Activated CD8-positive, alpha-beta T cell treated with anti-CD3 and anti-CD28 coated beads, Interleukin-2, amount 10 ng/mL, durations not matched to agents 7 days and 5 days (primary cell): ENCODE results near the gene LCN1. TPM values are rescaled to one million over a fixed set of nuclear protein-coding genes. Genes with fewer than 3 reads are reported as not detected.

Experiments
- ATAC-seq: fragments of 150-1000 bp; cut with Tn5 transposase; one replicate; pipeline ENCODE4 v1.10.0; 2021; ENCODE audit warnings: moderate library complexity
- CTCF ChIA-PET: fragments of 350-600 bp; sonication (Branson Sonifier 250); formaldehyde crosslinking; loops from one replicate; lab custom pipeline; 2021; ENCODE audit warnings: antibody characterized with exemption; lab: Charles Lee
- POLR2A ChIA-PET: fragments of 350-600 bp; sonication (Branson Sonifier 250); formaldehyde crosslinking; loops from one replicate; lab custom pipeline; 2021; ENCODE audit warnings: antibody characterized with exemption; lab: Charles Lee
- DNase-seq: peaks from one replicate; pipeline ENCODE4 v3.0.0-alpha.2; 2020
- H3K27ac Mint-ChIP-seq: one replicate; pipeline ENCODE4 v1.8.0; 2021; ENCODE audit warnings: mild to moderate bottlenecking, mixed read lengths
- H3K27me3 Mint-ChIP-seq: one replicate; pipeline ENCODE4 v1.8.0; 2021; ENCODE audit warnings: low read depth, mixed read lengths
- H3K36me3 Mint-ChIP-seq: one replicate; pipeline ENCODE4 v1.8.0; 2021; ENCODE audit warnings: low read depth, mixed read lengths
- H3K4me1 Mint-ChIP-seq: one replicate; pipeline ENCODE4 v1.8.0; 2021; ENCODE audit warnings: low read depth, mixed read lengths
- H3K4me3 Mint-ChIP-seq: one replicate; pipeline ENCODE4 v1.8.0; 2021; ENCODE audit warnings: mild to moderate bottlenecking, mixed read lengths
- H3K9me3 Mint-ChIP-seq: one replicate; pipeline ENCODE4 v1.8.0; 2022; ENCODE audit warnings: mixed read lengths; ENCODE audit not compliant: insufficient read depth
- total RNA-seq, 2 experiments: library from RNA; stranded (reverse); gene quantifications; one replicate each; pipeline ENCODE4 v1.2.3, GENCODE V29; 2021

Gene LCN1
- total RNA-seq, 2 experiments from 2014 or later: not detected

GRCh38 chr9:135482015-135482754 is 39.1 kb upstream of the LCN1 start:
- ChIA-PET CTCF (interaction anchor here (1.1 kb wide), 1 partner anchor 11 kb away, joined by 3 read pairs; no protein-coding TSS in a partner anchor), POLR2A (no interaction called here)
- Mint-ChIP-seq H3K27ac (no peak overlapping the region), H3K4me1 (peaks cover 3% of the 10 kb centered on the region), H3K9me3 (no peaks in the 10 kb centered on the region), H3K36me3 (peaks cover 2% of the 10 kb centered on the region), H3K4me3 (no peak overlapping the region), H3K27me3 (peaks cover 31% of the 10 kb centered on the region)
- ATAC-seq (no peak), DNase-seq (no peak)

DNA sequence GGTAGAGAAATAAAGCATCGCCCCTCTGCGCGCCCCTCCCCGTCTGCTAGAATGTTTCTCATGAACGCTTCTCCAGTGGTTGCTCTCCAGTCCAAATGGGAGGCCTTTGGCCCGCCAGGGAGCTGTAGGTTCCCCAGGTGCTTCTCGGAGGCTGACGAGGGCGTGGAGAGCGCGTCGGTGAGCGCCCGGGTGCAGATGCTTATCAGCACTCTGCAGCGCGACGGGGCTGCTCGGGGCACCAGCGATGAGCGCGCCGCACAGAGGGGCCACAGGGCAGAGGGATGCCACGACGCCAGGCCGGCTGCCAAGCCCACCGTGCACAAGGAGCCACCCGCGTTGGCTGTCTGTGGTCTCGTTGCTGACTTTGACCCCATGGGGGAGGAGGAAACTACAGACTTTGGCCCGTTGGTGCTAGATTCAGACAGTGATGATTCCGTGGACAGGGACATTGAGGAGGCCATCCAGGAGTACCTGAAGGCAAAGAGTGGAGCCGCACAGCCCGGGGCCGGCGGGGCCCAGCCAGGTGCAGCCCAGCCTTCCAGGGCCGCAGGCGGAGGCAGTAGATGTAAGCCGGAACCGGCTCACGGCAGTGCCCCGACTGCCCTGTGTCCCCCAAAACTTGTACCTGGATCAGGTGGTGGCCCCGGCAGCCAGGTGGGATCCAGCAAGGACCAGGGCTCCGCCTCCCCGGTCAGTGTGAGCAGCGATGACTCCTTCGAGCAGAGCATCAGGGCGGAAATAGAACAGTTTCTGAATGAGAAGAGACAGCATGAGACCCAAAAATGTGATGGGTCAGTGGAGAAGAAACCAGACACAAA is 36.6 kb upstream of the LCN1 start:
- Mint-ChIP-seq H3K9me3 (no peaks in the 10 kb centered on the region), H3K4me3 (no peak overlapping the region), H3K36me3 (no peaks in the 10 kb centered on the region), H3K4me1 (no peaks in the 10 kb centered on the region), H3K27me3 (peaks cover 16% of the 10 kb centered on the region), H3K27ac (no peak overlapping the region)
- ATAC-seq (no peak), DNase-seq (no peak)
- POLR2A ChIA-PET: no interaction called here
- CTCF ChIA-PET: no interaction called here

GRCh38 chr9:135485385-135485784 is 35.9 kb upstream of the LCN1 start:
- ATAC-seq (no peak), DNase-seq (no peak)
- Mint-ChIP-seq H3K36me3 (no peaks in the 10 kb centered on the region), H3K27me3 (peaks cover 16% of the 10 kb centered on the region), H3K27ac (no peak overlapping the region), H3K4me3 (no peak overlapping the region), H3K4me1 (no peaks in the 10 kb centered on the region), H3K9me3 (no peaks in the 10 kb centered on the region)
- ChIA-PET CTCF (no interaction called here), POLR2A (no interaction called here)

- CTCF ChIA-PET: no interaction called here
- Mint-ChIP-seq H3K27ac (no peak overlapping the region), H3K9me3 (no peaks in the 10 kb centered on the region), H3K4me3 (no peak overlapping the region), H3K36me3 (no peaks in the 10 kb centered on the region), H3K27me3 (peaks cover 14% of the 10 kb centered on the region), H3K4me1 (no peaks in the 10 kb centered on the region)
- DNase-seq: no peak
- no peak for ATAC-seq
- POLR2A ChIA-PET: no interaction called here
Measured at GRCh38 chr9:135485832-135486231, 35.4 kb upstream of the LCN1 start.

DNA sequence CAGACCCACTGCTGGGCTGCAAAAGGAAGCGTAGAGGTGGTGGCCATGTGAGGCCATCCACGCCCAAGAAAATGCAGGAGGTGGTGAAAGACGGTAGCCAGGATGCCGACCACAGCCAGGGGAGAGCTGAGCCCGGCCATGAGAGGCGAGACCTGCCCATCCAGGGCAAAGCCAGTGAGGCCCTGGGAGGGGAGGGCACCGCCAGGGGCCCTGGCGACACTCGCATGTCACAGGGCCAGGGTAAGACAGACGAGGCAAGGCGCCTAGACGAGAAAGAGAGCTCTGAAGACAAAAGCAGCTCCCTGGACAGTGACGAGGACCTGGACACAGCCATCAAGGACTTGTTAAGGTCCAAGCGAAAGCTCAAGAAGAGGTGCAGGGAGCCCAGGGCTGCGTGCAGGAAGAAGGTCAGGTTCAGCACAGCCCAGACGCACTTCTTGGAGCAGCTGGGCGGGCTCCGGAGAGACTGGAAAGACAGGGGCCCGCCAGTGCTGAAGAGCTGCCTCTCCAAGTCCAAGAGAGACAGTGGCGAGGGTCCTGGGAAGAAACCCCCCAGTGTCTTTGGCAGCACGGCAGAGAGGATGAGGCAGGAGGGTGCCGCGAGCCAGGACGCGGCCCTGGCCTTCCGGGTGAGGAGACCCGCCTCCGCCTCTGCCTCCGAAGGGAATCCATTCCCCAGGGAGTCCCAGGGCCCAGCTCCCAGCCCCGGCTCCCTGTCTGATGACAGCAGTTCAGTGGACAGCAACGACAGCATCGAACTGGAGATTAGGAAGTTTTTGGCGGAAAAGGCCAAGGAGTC is 34.8 kb upstream of the LCN1 start:
- no peak overlapping the region for H3K4me3 Mint-ChIP-seq
- H3K27me3 Mint-ChIP-seq: peaks cover 12% of the 10 kb centered on the region
- ChIA-PET POLR2A (no interaction called here), CTCF (interaction anchor here (0.9 kb wide), 1 partner anchor 18 kb away, joined by 3 read pairs; no protein-coding TSS in a partner anchor)
- DNase-seq: no peak
- H3K27ac Mint-ChIP-seq: no peak overlapping the region
- no peaks in the 10 kb centered on the region for H3K36me3 Mint-ChIP-seq
- no peaks in the 10 kb centered on the region for H3K4me1 Mint-ChIP-seq
- ATAC-seq: no peak
- H3K9me3 Mint-ChIP-seq: no peaks in the 10 kb centered on the region

DNA sequence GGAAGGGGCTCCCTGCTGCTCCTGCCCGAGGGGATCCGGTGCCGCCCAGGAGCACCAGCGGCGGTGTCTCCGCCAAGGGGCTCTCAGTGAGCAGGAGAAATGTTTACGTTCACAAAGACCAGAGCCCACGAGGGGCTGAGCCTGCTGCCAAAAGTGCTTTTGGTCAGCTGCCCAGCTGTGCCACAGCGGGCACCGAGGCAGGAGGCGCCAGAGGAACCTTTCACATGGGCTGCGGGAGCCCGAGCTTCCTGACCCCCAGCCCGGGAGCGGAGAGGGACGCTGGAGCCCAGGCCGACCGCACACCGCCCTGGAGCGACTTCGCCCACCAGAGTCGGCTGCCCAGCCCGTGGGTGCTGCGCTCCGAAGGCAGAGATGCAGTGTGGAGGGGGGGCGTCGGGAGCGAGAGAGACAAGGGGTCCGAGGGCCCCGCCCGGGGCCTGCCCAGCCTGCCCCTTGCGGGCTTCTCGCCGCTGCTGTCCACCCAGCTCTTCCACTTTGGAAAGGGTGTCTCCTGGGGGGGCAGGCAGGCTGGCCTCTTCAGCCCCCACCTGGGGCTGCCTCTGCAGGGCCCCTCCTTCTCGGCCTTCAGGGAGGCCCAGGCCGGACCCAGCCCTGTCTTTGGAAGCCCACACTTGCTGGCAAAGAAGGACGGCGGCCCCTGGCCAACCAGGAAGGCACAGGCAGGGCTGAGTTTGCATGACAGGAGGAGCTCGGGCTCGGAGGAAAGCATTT is 33.8 kb upstream of the LCN1 start:
- Mint-ChIP-seq H3K36me3 (no peaks in the 10 kb centered on the region), H3K4me1 (no peaks in the 10 kb centered on the region), H3K27me3 (peaks cover 7% of the 10 kb centered on the region), H3K4me3 (no peak overlapping the region), H3K9me3 (no peaks in the 10 kb centered on the region), H3K27ac (no peak overlapping the region)
- POLR2A ChIA-PET: no interaction called here
- CTCF ChIA-PET: no interaction called here
- DNase-seq (no peak), ATAC-seq (no peak)

DNA sequence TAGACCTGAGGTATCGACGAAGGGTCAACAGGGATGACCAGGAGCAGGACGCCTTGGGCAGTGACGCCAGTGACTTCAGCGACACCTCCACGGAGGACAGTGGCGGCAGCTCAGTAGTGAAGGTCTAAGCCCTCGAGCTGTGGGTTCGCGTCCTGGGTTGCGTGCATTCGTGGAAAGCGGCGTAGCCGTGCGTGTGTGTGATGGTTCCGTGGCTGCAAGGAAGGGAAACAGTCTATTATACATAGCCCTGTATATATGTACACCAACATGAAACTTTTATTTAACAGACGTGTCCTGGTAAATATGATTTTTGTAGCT is 33.3 kb upstream of the LCN1 start:
- Mint-ChIP-seq H3K9me3 (no peaks in the 10 kb centered on the region), H3K36me3 (no peaks in the 10 kb centered on the region), H3K4me1 (no peaks in the 10 kb centered on the region), H3K4me3 (no peak overlapping the region), H3K27ac (no peak overlapping the region), H3K27me3 (peaks cover 4% of the 10 kb centered on the region)
- no peak for DNase-seq
- ChIA-PET POLR2A (no interaction called here), CTCF (no interaction called here)
- no peak for ATAC-seq

DNA sequence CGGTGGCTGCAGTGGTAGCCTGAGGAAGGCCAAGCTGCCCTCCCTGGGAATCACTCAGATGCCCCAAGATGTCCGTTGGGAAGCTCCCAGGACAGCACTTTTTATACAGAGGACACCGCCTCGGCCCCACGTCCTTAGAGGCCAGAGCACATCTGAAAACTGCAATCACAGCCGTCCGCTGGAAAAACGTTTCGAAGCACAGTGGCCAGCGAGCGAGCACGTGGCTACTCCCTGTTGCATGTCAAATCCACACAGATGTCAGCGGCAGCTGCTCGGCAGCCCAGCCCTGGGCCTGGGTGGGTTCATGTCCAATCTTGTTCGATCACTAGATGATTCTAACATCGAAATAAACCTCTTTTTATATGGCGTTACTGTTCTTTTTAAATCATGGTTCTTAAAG is 32.7 kb upstream of the LCN1 start:
- no peaks in the 10 kb centered on the region for H3K36me3 Mint-ChIP-seq
- no peak for ATAC-seq
- no peak overlapping the region for H3K27ac Mint-ChIP-seq
- H3K4me1 Mint-ChIP-seq: no peaks in the 10 kb centered on the region
- ChIA-PET CTCF (no interaction called here), POLR2A (no interaction called here)
- no peaks in the 10 kb centered on the region for H3K9me3 Mint-ChIP-seq
- DNase-seq: no peak
- no peak overlapping the region for H3K4me3 Mint-ChIP-seq
- H3K27me3 Mint-ChIP-seq: no peaks in the 10 kb centered on the region

DNA sequence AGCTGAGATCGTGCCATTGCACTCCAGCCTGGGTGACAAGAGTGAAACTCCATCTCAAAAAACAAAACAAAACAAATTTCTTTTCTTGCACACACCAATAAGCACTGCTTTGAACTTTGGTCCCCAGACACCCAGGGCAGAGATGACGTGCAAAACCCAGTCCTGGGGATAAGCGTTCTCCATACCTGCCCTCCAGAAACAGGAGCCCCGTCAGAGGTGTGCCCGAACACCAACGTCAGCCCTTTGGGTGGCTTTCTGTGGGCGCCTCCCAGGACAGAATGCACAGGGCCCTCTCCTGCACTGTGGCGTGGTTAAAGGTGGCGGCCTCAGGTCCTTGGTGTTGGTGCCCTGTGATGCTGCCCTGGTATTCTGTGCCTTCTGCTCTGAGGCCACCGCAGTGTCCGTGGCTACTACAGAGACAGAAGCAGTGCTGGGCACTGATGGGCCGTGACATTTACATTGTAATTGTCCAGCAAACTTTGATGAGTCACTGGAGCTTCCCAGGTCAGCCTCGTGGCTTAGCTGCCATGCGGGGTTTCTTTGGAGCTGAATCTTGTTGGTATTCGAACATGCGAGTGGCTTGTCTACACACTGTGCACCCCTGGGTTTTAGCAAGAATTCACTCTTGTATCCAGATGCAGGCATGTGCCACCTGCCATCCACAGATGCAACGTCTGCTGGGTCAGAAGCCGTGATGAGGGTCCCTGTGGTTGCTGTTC is 31.9 kb upstream of the LCN1 start:
- ChIA-PET POLR2A (no interaction called here), CTCF (no interaction called here)
- no peak for DNase-seq
- Mint-ChIP-seq H3K4me3 (no peak overlapping the region), H3K4me1 (no peaks in the 10 kb centered on the region), H3K27ac (no peak overlapping the region), H3K36me3 (no peaks in the 10 kb centered on the region), H3K27me3 (no peaks in the 10 kb centered on the region), H3K9me3 (no peaks in the 10 kb centered on the region)
- ATAC-seq: no peak

DNA sequence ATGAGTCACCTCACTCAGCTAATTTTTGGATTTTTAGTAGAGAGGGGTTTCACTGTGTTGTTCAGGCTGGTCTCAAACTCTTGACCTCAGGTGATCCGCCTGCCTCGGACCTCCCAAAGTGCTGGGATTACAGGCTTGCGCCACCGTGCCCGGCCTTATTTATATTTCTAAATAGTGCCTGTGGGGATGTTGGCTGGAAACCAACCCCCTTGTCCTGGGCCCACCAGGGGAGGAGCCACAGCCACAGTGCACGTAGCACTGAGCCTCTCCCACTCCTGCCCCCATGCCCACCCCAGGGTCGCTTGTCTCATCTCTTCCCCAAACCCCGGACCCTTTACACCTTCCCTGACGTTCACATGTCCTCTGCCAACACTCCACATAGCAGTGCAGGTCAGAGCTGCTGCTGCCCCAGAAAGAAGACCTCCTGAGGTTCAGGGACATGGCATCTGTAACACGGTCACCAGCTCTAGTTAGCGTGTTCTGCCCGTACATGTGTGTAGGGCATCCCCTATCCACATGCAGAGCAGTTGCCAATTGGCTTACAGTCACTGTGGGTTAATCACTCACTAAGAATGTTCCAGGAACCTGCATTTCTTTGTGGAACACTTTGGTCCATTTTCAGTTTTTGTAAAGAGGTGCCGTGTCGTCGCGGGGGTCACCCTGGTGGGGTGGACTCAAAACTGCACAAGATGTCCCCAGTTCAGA is 30.9 kb upstream of the LCN1 start:
- ATAC-seq (no peak), DNase-seq (no peak)
- CTCF ChIA-PET: no interaction called here

More for the DNA sequence above, 30.9 kb upstream of the LCN1 start:
- Mint-ChIP-seq H3K36me3 (no peaks in the 10 kb centered on the region), H3K9me3 (no peaks in the 10 kb centered on the region), H3K4me1 (no peaks in the 10 kb centered on the region), H3K27me3 (no peaks in the 10 kb centered on the region), H3K4me3 (no peak overlapping the region), H3K27ac (no peak overlapping the region)
- POLR2A ChIA-PET: no interaction called here
